Nephron progenitor cell (in vitro differentiated cells): ENCODE results near the gene ARFIP2.
A peak's percentile ranks its signal among the peaks of the same experiment; 100 is the strongest.

ENCODE experiments used
- DNase-seq: peaks from one replicate; pipeline ENCODE4 v3.0.0; 2021
- H3K27ac Mint-ChIP-seq: 2 replicates; pipeline ENCODE4 v1.8.0; 2021; ENCODE audit warnings: mild to moderate bottlenecking, moderate library complexity, mixed read lengths
- H3K27me3 Mint-ChIP-seq: 2 replicates; pipeline ENCODE4 v1.8.0; 2021; ENCODE audit warnings: mild to moderate bottlenecking, low read depth, mixed read lengths; ENCODE audit not compliant: poor library complexity
- H3K36me3 Mint-ChIP-seq: 2 replicates; pipeline ENCODE4 v1.8.0; 2021; ENCODE audit warnings: low read depth, mixed read lengths
- H3K4me1 Mint-ChIP-seq: 2 replicates; pipeline ENCODE4 v1.8.0; 2021; ENCODE audit warnings: mixed read lengths
- H3K4me3 Mint-ChIP-seq: 2 replicates; pipeline ENCODE4 v1.8.0; 2021; ENCODE audit warnings: mild to moderate bottlenecking, moderate library complexity, mixed read lengths
- H3K9me3 Mint-ChIP-seq: 2 replicates; pipeline ENCODE4 v1.8.0; 2021; ENCODE audit warnings: mild to moderate bottlenecking, moderate library complexity, mixed read lengths
- TF ChIP-seq, protein P1 (sequence below): fragments of 200-600 bp; sonication (generic); IDR thresholded peaks from 2 replicates; pipeline ENCODE4 v1.5.0; 2021; ENCODE audit warnings: antibody characterized with exemption

Gene ARFIP2

DNA sequence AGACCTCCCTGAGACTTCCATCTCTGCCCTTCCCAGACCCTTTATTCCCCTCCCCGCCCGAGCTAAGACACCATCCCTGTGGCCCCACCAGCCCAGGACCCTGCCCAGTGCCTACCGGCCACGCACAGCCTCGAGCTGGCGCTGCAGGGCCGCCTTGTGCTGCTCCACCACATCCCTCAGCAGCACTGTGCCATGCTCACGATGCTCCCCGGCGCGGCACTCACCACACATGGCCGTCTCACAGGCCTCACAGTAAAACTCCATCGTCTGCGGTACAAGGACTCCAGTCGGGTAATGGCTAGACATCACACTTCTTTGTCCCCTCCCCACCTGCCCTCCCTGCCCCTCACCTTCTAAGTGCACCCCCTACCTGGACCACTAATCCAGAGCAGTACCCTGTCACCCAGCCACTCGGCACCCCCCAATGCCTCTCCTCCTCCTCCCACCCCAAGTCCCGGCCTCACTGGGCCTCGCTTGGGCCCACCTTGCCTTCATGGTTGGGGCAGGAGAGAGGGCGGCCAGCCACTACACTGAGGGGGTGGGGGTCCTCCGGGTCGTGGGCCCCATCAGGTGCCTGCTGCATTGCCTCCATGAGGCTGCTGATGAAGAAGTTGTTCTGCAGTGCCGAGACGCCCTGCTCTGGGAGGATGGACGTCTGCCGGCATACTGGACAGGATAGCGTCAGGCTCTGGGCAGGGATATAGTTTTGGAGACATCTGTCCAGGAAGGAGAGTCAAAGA is 23.4 kb downstream of the ARFIP2 start:
- Mint-ChIP-seq H3K4me1 (peaks cover 22% of the 10 kb centered on the region), H3K9me3 (no peaks in the 10 kb centered on the region), H3K36me3 (peaks cover 6% of the 10 kb centered on the region), H3K27me3 (no peaks in the 10 kb centered on the region), H3K4me3 (no peak overlapping the region), H3K27ac (no peak overlapping the region)
- DNase-seq = no peak
- TF ChIP-seq, protein P1, sequence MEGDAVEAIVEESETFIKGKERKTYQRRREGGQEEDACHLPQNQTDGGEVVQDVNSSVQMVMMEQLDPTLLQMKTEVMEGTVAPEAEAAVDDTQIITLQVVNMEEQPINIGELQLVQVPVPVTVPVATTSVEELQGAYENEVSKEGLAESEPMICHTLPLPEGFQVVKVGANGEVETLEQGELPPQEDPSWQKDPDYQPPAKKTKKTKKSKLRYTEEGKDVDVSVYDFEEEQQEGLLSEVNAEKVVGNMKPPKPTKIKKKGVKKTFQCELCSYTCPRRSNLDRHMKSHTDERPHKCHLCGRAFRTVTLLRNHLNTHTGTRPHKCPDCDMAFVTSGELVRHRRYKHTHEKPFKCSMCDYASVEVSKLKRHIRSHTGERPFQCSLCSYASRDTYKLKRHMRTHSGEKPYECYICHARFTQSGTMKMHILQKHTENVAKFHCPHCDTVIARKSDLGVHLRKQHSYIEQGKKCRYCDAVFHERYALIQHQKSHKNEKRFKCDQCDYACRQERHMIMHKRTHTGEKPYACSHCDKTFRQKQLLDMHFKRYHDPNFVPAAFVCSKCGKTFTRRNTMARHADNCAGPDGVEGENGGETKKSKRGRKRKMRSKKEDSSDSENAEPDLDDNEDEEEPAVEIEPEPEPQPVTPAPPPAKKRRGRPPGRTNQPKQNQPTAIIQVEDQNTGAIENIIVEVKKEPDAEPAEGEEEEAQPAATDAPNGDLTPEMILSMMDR = no peak

DNA sequence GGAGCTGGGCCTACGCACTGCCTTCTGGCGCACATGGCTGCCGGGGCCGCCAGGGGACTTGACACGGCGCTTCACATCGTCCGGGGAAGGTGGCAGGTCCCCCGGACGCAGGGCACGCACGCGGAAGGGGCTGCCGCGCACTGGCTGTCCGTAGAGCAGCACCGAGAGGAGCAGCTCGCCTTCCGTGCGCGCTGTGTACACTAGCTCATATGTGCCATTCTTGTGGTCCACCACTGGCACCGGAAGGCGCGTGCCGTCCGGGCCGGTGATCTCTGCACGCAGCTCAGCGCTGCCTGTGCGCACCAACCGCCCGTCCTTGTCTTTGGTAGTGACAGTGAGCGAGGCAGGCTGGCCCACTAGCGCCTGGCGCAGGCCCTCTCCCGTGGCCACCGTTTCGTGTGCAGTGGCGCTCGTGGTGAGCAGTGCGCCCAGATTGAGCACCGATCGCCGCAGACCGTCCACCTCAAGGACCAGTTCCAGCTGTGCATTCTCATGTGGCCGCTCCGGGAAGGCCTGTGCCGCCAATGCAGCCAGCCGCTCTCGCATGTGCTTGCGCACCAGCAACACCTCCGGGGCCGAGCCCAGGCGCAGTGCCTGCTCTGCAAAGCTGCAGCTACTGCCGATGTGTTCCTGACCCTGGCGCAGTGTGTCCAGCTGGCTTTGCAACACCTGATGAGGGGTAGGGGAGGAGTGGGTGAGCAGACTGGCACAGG is 24.6 kb downstream of the ARFIP2 start:
- Mint-ChIP-seq H3K4me3 (no peak overlapping the region), H3K27ac (no peak overlapping the region), H3K27me3 (no peaks in the 10 kb centered on the region), H3K9me3 (no peaks in the 10 kb centered on the region), H3K36me3 (peaks cover 6% of the 10 kb centered on the region), H3K4me1 (peaks cover 22% of the 10 kb centered on the region)
- TF ChIP-seq, protein P1 = no peak
- DNase-seq = no peak

DNA sequence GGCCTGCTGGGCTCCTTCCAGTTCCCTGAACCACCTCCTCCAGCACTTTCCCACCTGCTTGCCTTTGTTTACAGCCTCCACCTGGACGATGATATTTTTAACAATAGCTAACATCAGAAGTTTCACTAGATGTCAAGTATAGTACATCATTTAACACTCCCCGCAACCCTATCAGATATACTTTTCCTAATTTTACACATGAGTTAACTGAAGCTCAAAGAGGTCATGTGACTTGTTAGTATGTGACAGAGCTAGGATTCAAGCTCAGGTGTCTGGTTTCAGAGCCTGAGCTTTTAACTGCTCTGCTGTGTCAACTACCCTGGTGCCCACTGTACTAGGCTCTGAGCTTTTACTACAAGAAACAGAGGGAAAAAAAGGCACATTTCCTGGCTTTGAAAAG is 26.1 kb downstream of the ARFIP2 start:
- Mint-ChIP-seq H3K4me3 (peak overlapping the region; percentile 2), H3K27ac (peak overlapping the region; percentile 81), H3K27me3 (no peaks in the 10 kb centered on the region), H3K36me3 (peaks cover 6% of the 10 kb centered on the region), H3K9me3 (no peaks in the 10 kb centered on the region), H3K4me1 (peaks cover 22% of the 10 kb centered on the region)
- TF ChIP-seq, protein P1 = no peak
- DNase-seq = no peak

DNA sequence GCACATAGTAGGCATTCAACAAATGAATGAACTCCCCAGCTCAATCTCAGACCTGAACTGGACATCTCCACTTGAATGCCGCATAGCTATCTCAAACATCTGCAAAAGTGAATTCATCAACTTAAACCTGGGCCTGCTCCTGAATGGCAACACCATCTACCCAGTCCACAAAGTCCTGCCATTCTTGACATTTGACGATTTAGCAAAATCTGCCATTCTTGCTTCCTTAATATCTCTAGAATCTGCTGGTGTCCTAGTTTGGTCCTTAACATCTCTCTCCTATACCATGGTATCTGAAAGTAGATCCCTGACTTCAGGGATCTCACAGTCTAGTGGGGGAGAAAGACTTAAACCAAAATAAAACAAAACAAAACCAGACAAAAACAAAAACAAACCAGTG is 28.0 kb downstream of the ARFIP2 start:
- Mint-ChIP-seq H3K27me3 (no peaks in the 10 kb centered on the region), H3K36me3 (peaks cover 6% of the 10 kb centered on the region), H3K27ac (no peak overlapping the region), H3K4me1 (peaks cover 22% of the 10 kb centered on the region), H3K4me3 (no peak overlapping the region), H3K9me3 (no peaks in the 10 kb centered on the region)
- no peak for DNase-seq
- TF ChIP-seq, protein P1 = no peak

DNA sequence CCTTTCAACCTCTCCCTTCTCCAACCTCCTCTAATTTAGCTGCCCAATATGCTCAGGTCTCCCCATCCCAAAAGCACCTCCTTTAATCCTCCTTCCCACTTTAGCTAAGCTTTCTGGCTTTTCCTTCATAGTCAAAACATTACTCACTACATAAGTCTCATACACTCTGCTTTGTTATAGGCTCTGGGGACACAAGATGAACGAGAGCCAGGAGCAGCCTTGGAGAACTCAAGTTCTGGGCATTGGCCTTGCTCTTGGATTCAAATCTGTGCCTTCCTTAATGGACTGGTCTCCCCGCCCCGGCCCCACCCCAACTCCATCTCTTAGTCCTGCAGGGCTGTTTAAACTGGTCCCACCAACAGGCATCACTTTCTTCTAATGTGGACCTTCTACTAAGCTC is 28.9 kb downstream of the ARFIP2 start:
- H3K36me3 Mint-ChIP-seq = peaks cover 6% of the 10 kb centered on the region
- DNase-seq = no peak
- no peak overlapping the region for H3K27ac Mint-ChIP-seq
- H3K4me3 Mint-ChIP-seq = no peak overlapping the region
- peaks cover 22% of the 10 kb centered on the region for H3K4me1 Mint-ChIP-seq
- TF ChIP-seq, protein P1 = no peak
- no peaks in the 10 kb centered on the region for H3K9me3 Mint-ChIP-seq
- H3K27me3 Mint-ChIP-seq = no peaks in the 10 kb centered on the region
